Measurements from ENCODE around the gene C2orf81.

The C2orf81 gene

DNA sequence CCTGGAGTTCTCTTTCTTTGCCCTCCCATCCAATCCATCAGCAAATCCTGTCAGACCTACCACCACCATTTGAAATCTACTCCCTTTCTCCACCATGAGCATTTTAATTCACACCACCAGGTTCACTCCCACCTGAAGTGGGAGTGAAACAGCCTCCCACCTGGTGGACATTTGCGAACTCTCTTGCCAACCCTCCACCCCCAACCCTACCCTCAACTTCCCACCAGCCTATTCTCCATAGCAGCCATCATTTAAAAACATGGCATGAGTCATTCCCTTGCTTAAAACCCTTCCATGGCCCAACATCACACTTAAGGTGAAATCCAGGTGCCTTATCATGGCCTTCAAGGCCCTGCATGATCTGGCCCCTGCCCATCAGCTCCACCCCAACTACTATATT is 16.8 kb upstream of the C2orf81 start:
- Mint-ChIP-seq H3K9me3 (no peaks in the 10 kb centered on the region), H3K36me3 (no peaks in the 10 kb centered on the region), H3K27me3 (peaks cover 61% of the 10 kb centered on the region), H3K4me1 (peaks cover 22% of the 10 kb centered on the region), H3K27ac (no peak overlapping the region), H3K4me3 (no peak overlapping the region)
- no peak for DNase-seq
- CTCF ChIA-PET, result interaction anchor here (1.0 kb wide), 1 partner anchor 13 kb away, joined by 3 read pairs; no protein-coding TSS in a partner anchor

DNA sequence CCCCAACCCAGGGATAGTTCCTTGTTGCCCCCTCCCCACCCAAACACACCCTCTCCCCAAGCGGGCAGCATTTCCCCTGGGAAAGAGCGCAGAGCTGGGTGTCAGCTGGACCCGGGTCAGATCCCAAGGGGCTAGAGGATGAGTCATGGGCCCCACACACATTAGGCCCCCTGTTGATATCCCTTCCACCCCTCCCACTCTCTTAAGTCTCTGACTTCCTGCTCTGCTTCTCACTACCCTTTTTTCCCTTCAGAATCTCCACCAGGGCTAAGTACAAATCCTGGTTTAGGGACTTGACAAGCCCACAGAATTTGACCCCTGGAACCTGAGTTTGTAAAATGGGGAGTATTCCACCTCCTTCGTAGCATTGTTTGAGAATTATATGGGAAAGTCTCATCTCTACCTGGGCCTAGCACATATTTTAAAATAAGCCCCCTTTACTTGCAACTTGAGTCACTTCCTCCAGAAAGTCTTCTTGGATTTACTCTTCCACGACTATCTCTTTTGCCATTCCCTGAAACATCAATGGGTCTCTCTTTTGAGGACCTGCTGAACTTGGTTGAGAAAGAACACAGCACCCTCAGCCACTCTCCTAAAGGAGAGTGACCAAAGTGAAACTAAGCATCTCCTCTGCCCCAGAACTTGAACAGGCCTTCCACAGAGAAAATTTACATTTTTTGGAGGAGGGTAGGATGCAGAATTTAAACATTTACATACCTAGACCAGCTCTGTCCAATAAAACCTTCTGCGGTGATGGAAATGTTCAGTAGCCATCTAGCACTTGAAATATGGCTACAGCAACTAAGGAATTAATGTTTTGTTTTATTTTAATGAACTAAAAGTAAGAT is 15.7 kb upstream of the C2orf81 start:
- CTCF ChIA-PET, result no interaction called here
- no peak for DNase-seq
- no peaks in the 10 kb centered on the region for H3K36me3 Mint-ChIP-seq
- no peak overlapping the region for H3K4me3 Mint-ChIP-seq
- H3K27ac Mint-ChIP-seq, result no peak overlapping the region
- no peaks in the 10 kb centered on the region for H3K9me3 Mint-ChIP-seq
- H3K4me1 Mint-ChIP-seq, result peaks cover 17% of the 10 kb centered on the region
- H3K27me3 Mint-ChIP-seq, result peaks cover 55% of the 10 kb centered on the region

DNA sequence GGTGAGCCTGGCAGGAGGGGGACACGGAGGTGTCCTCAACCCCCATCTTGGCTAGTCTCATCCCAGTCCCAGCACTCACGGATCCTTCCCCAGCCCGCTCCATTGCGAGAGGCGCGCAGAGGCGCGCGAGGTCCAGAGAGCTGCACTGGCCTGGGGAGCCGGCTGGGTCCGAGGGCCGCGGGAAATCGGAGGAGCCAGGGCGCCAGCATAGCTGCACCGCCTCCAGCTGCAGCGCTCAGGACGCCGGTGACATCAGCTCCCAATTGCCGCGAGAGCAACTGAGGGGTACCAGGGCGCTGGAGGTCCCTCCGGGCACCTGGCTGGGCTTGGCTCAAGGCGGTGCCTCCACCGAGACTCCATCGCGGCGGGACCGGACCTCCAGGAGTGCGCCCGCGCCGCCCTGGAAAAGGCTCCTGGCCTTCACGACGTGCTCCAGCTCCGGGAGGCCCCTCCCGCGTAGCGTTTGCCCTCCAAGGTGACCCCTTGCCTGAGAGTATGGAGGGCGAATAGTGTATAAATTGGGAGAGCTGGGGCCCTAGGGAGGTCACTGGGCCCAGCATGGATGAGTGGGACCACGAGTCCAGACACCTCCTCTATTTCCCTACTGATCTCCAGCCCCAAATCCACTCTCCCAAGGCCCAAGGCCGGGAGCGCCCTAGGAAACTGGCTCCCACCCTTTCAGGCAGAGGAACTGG is 14.8 kb upstream of the C2orf81 start:
- DNase-seq, result no peak

DNA sequence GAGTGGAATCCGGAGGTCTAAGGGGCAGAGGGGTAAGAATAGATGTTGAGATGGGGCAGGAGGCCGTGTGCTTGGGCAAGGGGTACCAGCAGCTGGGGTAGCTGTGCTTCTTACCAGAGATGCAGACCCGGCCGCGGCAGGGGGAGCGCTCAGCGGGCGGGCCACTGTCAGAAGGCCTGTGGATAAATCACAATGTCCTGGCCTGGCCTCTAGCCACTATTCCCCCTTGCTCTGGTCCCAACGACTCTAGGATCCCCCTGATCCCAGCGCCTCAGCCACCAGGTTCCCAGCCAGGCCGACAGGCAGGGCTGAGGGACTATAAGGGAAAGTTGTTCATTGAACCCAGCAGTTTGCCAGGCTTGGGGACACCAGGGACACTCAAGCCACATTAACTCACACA is 9.1 kb upstream of the C2orf81 start:
- no peak overlapping the region for H3K27ac Mint-ChIP-seq
- H3K36me3 Mint-ChIP-seq, result peaks cover 3% of the 10 kb centered on the region
- CTCF ChIA-PET, result no interaction called here
- no peak for DNase-seq
- H3K9me3 Mint-ChIP-seq, result no peaks in the 10 kb centered on the region
- H3K27me3 Mint-ChIP-seq, result peaks cover 9% of the 10 kb centered on the region
- H3K4me1 Mint-ChIP-seq, result no peaks in the 10 kb centered on the region
- no peak overlapping the region for H3K4me3 Mint-ChIP-seq

More for the DNA sequence above, 14.8 kb upstream of the C2orf81 start:
- no peak overlapping the region for H3K4me3 Mint-ChIP-seq
- peaks cover 15% of the 10 kb centered on the region for H3K4me1 Mint-ChIP-seq
- H3K9me3 Mint-ChIP-seq, result no peaks in the 10 kb centered on the region
- H3K27ac Mint-ChIP-seq, result no peak overlapping the region
- CTCF ChIA-PET, result no interaction called here
- peaks cover 48% of the 10 kb centered on the region for H3K27me3 Mint-ChIP-seq
- no peaks in the 10 kb centered on the region for H3K36me3 Mint-ChIP-seq

DNA sequence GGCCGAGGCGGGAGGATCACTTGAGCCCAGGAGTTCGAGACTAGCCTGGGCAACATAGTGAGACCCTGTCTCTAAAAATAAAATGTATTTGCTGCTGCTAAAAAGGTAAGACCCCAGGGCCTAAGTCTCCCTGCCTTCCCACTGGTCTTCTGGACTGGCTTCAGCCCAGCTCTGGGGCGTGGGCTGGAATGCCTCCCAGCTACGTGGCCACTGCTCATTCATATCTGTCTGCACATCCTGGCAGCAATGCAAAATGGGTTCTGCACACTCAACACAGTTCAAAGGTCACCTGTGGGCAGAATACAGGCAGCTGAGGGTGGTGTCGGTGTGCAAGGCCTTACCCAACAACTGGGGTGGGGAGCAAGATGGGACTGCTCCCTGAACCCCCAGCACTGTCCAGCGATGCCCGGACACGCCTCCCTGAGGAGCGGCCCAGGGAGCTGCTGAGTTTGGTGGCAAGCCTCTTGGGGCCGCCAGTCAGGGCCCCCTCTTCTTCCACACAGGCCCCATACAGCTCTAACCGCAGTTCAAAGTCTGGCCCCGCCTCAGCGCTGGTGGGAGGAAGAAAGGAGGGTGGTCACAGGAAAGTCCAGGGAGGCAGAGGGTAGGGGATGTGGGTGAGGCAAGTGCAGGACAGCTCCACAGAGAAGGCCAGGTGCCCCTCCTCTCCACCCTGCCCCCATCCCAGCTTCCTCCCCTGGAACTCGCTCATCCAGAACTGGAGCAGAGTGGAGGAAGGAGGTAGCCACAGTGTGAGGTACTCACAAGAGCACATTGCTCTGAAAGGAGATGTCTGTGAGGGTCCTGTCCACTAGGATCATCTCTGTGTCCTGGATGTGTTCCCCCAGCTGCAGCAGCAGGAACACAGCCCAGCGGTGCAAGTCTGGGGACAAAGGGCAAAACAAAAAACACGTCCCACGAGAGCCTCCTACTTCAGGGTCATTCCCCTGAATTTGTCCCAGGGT is 8.3 kb upstream of the C2orf81 start:
- no peak for DNase-seq
- no peak overlapping the region for H3K4me3 Mint-ChIP-seq
- CTCF ChIA-PET, result interaction anchor here (1.5 kb wide), 1 partner anchor 10 kb away, joined by 4 read pairs; no protein-coding TSS in a partner anchor

DNA sequence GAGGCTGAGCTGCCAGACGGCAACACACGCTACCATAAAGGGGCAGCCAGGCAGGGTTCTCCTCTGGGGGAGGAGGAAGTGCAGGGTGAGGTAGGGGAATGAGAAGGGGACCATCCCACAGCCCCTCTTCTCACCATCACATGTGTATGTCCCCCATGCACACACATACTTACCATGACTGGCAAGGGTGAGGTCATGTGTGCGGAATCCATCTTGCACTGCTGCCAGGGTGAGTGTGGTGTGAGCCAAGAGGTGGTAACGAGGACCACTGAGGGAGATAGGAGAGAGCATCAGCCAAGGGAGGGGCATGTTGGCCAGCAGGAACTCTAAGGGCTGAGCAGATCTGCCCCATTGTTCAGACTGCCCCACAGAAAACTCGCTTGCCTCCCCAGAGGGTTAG is 7.3 kb upstream of the C2orf81 start:
- DNase-seq, result no peak
- CTCF ChIA-PET, result interaction anchor here (1.5 kb wide), 1 partner anchor 11 kb away, joined by 4 read pairs; no protein-coding TSS in a partner anchor
- Mint-ChIP-seq H3K36me3 (peaks cover 14% of the 10 kb centered on the region), H3K4me1 (peaks cover 1% of the 10 kb centered on the region), H3K27me3 (peaks cover 9% of the 10 kb centered on the region), H3K4me3 (no peak overlapping the region), H3K27ac (no peak overlapping the region), H3K9me3 (no peaks in the 10 kb centered on the region)

More for the DNA sequence above, 8.3 kb upstream of the C2orf81 start:
- Mint-ChIP-seq H3K27ac (no peak overlapping the region), H3K4me1 (no peaks in the 10 kb centered on the region), H3K27me3 (peaks cover 9% of the 10 kb centered on the region), H3K9me3 (no peaks in the 10 kb centered on the region), H3K36me3 (peaks cover 6% of the 10 kb centered on the region)

DNA sequence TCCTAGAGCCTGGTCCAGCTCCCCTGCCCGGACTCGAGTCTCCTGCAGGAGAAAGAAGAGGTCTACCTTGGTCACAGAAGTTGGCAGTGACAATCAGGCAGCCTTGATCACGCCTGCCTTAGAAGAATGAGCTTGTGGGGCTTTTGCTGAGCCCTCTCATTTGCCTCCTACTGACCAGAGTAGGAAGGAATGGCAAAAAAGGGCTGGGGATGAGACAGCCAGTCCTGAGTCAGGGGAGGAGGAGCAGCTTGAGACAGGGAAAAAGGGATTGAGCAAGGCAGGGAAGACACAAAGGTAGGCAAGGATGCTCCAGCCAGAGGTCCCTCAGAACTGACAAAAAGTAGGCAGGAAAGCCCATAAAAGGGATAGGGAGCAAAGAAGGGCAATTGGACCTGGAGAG is 6.1 kb upstream of the C2orf81 start:
- H3K27ac Mint-ChIP-seq, result no peak overlapping the region
- H3K9me3 Mint-ChIP-seq, result no peaks in the 10 kb centered on the region
- peaks cover 17% of the 10 kb centered on the region for H3K36me3 Mint-ChIP-seq
- no peak for DNase-seq
- H3K27me3 Mint-ChIP-seq, result peaks cover 8% of the 10 kb centered on the region
- CTCF ChIA-PET, result no interaction called here
- peaks cover 13% of the 10 kb centered on the region for H3K4me1 Mint-ChIP-seq
- H3K4me3 Mint-ChIP-seq, result no peak overlapping the region

DNA sequence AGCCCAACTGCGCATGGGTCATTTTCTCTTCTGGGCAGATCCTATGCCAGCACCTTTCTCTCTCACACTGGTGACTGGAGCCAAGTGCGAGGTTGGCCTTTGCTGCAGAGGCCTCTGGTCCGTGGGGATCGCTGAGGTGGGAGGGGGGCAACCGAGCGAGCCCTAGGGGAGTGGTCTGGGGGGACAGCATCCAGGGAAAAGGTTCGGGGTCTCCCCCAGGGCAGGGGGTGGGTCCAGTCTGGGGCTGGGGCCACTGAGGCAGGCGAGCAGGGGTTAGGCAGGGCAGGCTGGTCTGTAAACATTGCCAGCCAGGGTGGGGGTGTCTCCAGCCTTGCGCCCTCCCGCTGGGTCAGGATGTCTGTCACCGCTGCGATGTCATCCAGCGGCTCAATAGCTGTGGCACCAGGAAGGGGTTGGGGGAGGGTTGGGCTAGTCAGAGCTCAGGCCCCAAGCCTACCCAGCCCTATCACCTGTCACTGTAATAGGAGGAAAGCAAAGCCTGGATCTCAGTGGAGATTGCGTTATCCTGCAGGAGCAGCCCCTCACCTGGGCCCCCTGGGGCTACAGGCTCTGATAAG is 4.9 kb upstream of the C2orf81 start:
- H3K4me3 Mint-ChIP-seq, result no peak overlapping the region
- peaks cover 20% of the 10 kb centered on the region for H3K4me1 Mint-ChIP-seq
- H3K27me3 Mint-ChIP-seq, result peaks cover 9% of the 10 kb centered on the region
- peaks cover 17% of the 10 kb centered on the region for H3K36me3 Mint-ChIP-seq
- no peaks in the 10 kb centered on the region for H3K9me3 Mint-ChIP-seq
- CTCF ChIA-PET, result interaction anchor here (1.1 kb wide), 1 partner anchor 12 kb away, joined by 3 read pairs; no protein-coding TSS in a partner anchor
- H3K27ac Mint-ChIP-seq, result no peak overlapping the region
- no peak for DNase-seq

DNA sequence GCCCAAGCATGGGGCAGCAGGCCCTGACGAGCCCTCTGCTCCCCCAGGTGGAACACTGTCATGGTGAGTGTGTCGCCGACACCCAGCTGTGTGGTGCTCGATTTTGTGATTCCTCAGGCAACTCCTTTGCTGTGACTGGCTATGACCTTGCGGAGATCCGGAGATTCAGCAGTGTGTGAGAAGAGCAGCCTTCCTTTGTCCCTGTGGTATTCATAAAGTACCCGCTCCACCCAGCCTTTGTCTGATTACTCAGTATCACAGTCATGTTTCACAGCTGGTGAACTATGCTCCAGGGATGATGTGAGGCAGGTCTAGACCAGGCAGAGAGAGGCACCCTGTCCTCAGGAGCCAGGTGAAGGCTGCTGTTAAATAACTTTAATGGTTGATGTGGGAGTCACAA is 4.1 kb upstream of the C2orf81 start:
- no peak overlapping the region for H3K4me3 Mint-ChIP-seq
- CTCF ChIA-PET, result interaction anchor here (0.7 to 1.1 kb wide), 2 partner anchors 13 to 274 kb away, joined by 3 read pairs; no protein-coding TSS in a partner anchor
- H3K36me3 Mint-ChIP-seq, result peaks cover 17% of the 10 kb centered on the region
- H3K27ac Mint-ChIP-seq, result no peak overlapping the region
- DNase-seq, result no peak
- H3K27me3 Mint-ChIP-seq, result peaks cover 10% of the 10 kb centered on the region
- H3K9me3 Mint-ChIP-seq, result no peaks in the 10 kb centered on the region
- H3K4me1 Mint-ChIP-seq, result peaks cover 24% of the 10 kb centered on the region

DNA sequence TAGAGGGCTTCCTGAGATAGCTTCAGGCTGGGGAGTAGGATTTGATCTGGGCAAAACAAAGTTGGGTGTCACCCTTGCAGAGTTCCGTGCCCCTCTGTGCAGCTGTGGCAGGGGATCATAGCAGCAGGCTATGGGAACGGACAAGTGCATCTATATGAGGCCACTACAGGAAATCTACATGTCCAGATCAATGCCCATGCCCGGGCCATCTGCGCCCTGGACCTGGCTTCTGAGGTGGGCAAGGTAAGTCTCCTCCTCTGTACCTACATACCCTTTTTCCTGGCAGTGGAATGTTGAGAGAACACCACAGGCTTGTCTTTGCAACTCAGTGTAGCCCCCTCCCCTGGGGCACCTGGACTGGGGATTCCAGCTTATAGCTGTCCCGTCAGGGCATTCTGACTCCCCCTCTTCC is 3.6 kb upstream of the C2orf81 start:
- no peak overlapping the region for H3K4me3 Mint-ChIP-seq
- CTCF ChIA-PET, result interaction anchor here (0.7 to 1.1 kb wide), 2 partner anchors 14 to 273 kb away, joined by 3 read pairs; no protein-coding TSS in a partner anchor
- H3K9me3 Mint-ChIP-seq, result no peaks in the 10 kb centered on the region
- no peak overlapping the region for H3K27ac Mint-ChIP-seq
- no peak for DNase-seq
- peaks cover 29% of the 10 kb centered on the region for H3K4me1 Mint-ChIP-seq
- H3K27me3 Mint-ChIP-seq, result peaks cover 10% of the 10 kb centered on the region
- H3K36me3 Mint-ChIP-seq, result peaks cover 17% of the 10 kb centered on the region

DNA sequence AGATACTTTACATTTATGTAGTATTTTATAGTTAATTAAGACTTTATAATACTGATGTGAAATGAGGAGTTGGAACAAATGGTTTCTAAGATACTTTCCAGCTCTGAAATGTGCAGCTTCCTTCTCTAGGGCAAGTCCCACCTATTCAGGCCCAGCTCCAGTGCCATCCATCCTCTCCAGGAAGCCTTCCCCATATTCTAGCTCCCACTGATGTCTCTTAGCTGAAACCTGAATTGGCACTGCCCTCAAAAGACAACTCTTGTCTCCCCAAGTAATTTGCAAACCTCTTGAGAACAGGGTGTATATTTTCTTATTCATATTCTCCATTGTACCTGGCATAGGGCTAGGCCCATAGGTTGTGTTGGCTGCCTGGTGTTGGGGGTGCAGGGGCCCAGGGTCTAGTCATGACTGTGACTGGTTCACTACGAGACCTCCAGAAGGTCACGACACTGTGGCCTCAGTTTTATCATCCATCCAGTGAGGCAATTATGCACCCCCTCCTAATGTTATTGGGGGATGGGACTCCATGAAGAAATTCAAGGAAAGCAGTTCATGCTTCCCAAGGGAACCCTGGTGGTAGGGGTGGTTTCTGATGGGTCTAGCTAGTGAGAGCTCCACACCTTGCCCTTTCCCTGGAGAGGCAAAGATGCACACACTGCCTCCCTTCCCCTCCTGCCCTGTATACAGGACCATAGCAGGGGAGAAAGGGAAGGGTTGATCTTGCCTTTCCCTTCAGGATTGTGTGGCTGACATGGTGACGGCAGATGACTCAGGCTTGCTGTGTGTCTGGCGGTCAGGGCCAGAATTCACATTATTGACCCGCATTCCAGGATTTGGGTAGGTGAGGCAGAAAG is 2.9 kb upstream of the C2orf81 start:
- Mint-ChIP-seq H3K27ac (peak overlapping the region; percentile 49), H3K9me3 (no peaks in the 10 kb centered on the region), H3K4me1 (peaks cover 31% of the 10 kb centered on the region), H3K27me3 (peaks cover 10% of the 10 kb centered on the region), H3K36me3 (peaks cover 17% of the 10 kb centered on the region), H3K4me3 (no peak overlapping the region)
- CTCF ChIA-PET, result no interaction called here
- no peak for DNase-seq

DNA sequence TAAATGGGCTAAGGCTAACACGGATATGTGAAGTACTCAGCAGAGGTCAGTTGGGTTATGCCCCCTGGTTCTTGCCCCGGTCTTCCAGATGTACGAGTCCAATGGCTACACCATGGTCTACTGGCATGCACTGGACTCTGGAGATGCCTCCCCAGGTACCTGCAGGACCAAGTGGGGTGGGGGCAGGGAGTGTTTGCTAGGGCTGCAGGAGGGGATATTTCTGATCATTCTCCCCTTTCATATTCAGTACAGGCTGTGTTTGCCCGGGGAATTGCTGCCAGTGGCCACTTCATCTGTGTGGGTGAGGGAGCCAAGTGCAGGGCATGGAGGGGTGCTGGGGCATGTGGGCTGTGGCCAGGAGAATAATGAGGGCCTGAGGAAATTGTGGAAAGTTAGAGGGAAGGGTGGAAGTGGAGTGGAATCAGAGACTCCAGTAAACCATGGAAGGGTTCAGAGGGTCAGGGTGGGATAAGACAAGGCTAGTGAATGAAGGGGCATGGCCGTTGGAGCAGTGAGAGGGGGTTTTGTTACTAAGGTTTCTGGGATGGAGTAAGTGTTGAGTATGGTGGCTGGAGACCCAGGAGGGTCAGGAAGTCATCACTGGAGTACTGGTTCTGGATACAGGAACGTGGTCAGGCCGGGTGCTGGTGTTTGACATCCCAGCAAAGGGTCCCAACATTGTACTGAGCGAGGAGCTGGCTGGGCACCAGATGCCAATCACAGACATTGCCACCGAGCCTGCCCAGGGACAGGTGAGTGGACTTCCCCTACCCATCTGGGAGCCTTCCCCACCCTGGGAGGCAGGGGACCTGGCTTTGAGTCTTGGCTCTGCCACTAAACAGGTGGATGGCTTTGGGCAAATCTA is 2.0 kb upstream of the C2orf81 start:
- H3K27me3 Mint-ChIP-seq, result peaks cover 11% of the 10 kb centered on the region
- H3K36me3 Mint-ChIP-seq, result peaks cover 17% of the 10 kb centered on the region
- no peak for DNase-seq
- CTCF ChIA-PET, result no interaction called here
- H3K4me3 Mint-ChIP-seq, result peak overlapping the region; percentile 98
- no peaks in the 10 kb centered on the region for H3K9me3 Mint-ChIP-seq
- H3K4me1 Mint-ChIP-seq, result peaks cover 31% of the 10 kb centered on the region
- H3K27ac Mint-ChIP-seq, result peak overlapping the region; percentile 98
